Superior temporal gyrus (tissue), 1 donor: ENCODE measurements around the gene PARP14.
"Not testable (repeated sequence)": the region's sequence is repeated elsewhere in the genome, so short reads cannot be mapped to it uniquely, and the experiment has no call there.

ENCODE experiments used
- DNase-seq: peaks from one replicate; pipeline ENCODE4 v3.0.0-alpha.2; 2016; ENCODE audit errors: extremely low spot score

Gene PARP14

DNA sequence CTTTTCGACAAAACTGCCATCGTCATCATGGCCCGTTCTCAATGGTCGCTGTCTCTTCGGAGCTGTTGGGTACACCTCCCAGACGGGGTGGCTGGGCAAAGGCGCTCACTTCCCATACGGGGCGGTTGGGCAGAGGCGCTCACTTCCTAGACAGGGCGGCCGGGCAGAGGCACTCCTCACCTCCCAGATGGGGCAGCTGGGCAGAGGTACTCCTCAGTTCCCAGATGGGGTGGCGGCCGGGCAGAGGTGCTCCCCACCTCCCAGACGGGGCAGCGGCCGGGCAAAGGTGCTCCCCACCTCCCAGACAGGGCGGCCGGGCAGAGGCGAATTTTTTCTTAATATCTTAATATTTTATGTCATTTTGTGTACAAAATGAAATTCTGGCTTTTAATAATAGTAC, 44.5 kb downstream of the PARP14 start:
- DNase-seq: no peak

DNA sequence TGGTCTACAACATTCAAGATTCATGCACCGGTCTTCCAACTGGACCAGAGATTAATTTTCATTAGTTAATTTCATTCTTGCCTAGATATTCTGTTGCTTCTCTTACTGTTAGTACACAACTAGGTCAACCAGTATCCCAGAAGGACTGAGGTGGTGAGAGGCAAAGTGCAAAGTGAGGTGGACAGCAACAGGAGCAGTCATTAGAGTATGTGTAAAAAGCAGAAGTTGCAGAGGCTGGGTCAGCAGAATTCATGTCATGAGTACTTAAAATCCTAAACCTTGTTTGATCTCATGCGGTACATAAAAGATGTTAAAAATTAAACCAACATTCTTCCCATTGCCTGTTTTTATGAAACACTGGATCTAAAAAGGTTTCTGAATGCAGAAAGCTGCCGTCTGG, 46.7 kb downstream of the PARP14 start:
- no peak for DNase-seq

DNA sequence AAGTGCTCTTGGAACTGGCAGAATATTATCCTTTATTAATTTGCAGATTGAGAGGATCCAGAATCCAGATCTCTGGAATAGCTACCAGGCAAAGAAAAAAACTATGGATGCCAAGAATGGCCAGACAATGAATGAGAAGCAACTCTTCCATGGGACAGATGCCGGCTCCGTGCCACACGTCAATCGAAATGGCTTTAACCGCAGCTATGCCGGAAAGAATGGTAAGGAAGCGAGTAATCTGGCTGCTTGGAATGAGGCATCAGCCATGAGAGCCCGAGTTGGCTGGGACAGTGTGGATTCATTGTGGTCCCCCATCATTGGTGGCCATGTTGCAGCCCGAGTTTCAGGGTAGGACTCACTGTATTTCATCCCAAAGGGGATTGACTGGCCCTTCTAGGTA, 47.1 kb downstream of the PARP14 start:
- DNase-seq: no peak

DNA sequence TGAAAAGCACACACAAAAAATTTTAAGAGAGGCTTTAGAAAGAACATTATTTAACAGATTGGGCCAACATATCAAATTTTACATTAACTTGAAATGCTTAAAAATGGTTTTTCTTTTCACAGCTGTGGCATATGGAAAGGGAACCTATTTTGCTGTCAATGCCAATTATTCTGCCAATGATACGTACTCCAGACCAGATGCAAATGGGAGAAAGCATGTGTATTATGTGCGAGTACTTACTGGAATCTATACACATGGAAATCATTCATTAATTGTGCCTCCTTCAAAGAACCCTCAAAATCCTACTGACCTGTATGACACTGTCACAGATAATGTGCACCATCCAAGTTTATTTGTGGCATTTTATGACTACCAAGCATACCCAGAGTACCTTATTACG, 47.5 kb downstream of the PARP14 start:
- no peak for DNase-seq

DNA sequence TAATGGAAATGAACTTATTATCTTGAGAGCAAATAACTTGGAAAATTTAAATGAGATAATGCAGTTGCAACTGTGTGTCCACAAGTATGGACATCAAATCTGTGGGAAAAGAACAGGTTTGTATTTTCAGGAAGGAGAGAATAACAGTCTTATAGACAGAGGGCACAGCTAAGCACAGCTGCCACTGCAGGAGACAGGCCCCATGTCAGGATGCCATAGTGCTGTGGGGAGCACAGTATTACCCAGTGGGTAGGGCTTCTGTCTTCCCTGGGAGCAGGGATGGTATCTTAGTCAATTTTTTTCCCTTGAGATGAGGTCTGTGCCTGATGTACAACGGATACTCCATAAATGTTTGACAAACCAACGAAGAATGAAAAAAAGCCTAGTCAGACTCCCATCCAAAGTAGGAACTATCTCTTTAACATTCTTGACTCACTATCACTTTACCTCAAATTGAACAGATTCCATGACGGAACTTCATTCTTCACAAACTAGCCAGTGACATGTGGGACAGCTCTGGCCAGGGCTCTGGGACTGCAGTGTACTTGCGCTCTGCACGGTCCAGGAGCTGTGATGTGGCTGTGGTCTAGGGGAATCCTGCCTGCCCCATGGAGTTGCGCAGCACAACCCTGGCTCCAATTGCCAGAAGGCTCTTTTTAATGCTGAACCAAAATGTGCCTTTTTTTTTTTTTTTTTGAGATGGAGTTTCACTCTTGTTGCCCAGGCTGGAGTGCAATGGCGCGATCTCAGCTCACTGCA, 48.3 kb downstream of the PARP14 start:
- DNase-seq: no peak

DNA sequence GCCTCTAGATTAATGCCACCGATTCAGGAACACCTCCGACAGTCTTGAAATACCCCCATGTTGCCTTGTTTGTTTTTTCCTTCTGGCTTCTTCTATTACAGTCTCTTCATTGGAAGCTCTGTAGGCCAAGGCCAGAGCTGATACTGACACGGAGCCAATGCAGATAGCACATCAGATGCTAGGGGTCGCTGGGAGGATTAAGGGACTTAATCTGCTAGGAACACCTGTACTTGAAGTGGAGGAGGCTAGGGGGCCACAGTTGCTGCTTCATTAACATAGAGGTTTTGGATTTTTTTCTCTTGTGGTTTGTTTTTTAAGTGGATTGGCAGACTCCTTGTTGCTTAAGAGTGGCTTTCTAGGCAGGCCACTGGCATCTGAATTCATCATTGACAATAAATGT, 49.6 kb downstream of the PARP14 start:
- DNase-seq: no peak

- DNase-seq: not testable (repeated sequence)
Observed at GRCh38 chr3:122732682-122733525, 52.3 kb downstream of the PARP14 start.

DNA sequence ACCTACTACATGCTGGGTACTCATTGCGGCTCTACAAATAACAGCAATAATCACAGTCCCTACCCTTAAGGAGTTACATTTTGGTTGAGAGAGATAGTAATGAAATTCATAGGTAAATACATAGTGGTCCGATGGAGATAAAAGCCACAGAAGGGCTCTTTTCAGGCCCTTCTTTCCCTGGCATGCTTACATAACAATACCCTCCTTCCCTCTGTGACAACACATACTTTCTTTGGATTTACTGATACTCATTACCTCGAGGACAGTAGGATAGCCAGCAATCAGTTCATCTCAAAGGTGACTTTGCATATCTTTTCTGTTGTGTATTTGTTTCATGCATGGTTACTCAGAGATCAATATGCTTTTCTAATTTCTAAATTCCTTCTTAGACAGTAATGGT, 58.5 kb downstream of the PARP14 start:
- DNase-seq: no peak

GRCh38 chr3:122742234-122742633, 61.6 kb downstream of the PARP14 start:
- DNase-seq: no peak

DNA sequence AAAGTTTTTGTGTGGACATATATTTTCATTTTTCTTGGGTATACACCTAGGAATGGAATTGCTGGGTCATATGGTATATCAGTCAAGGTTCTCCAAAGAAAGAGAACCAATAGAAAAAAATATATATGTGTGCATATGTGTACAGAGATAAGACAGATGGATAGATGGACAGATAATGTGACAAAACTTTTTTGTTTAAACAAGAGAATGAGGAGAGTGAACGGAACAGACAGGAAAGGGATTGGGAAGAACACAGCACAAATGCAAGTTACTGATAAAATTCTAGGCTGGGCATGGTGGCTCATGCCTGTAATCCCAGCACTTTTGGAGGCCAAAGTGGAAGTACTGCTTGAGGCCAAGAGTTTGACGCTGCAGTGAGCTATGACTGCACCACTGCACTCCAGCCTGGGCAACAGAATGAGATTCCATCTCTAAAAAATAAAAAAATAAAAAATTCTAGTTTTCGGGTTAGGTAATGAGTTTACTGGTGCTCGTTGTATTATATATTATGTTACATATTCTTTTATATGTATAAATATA, 63.0 kb downstream of the PARP14 start:
- DNase-seq: no peak

- no peak for DNase-seq
Observed at GRCh38 chr3:122745369-122746021, 64.9 kb downstream of the PARP14 start.

DNA sequence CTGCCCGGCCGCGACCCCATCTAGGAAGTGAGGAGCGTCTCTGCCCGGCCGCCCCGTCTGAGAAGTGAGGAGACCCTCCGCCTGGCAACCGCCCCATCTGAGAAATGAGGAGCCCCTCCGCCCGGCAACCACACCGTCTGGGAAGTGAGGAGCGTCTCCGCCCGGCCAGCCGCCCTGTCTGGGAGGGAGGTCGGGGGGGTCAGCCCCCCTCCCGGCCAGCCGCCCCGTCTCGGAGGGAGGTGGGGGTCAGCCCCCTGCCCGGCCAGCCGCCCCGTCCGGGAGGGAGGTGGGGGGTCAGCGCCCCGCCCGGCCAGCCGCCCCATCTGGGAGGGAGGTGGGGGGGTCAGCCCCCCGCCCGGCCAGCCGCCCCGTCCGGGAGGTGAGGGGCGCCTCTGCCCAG, 66.7 kb downstream of the PARP14 start:
- DNase-seq: not testable (repeated sequence)

DNA sequence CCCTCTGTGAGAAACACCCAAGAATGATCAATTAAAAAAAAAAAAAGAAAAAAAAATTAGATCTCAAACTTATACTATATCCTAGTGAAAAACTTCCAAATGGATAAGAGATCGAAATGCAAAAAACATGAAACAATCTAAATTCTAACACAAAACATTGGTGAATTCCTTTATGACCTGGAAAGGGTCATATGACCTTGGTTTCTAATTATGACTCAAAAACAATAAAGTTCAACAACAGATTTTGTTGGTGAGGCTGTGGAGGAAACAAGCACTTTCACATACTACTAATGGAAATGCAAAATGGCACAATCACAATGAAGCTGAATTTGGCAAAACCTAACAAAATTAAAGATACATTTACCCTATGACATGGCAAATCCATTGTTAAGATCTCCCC, 67.7 kb downstream of the PARP14 start:
- no peak for DNase-seq

DNA sequence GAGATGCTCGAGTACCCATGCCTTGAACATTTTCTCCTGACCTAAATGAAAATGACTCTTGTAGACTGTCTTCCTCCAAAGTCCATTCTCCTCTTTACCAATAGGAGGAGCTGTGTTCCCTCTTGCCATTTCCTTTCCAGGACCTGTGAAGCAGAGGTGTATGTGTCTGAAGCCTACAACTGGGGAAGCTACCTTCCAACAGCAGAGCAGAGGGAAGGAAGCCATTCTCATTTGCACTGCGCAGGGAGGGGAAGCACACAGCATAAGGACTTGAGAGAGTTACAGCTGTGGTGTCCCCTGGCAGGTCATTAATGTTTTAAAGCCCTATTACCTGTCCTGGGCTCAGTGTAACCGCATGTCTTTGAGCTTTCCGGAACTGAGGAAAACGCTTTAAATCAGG, 74.3 kb downstream of the PARP14 start:
- DNase-seq: no peak

- no peak for DNase-seq
Observed at GRCh38 chr3:122755491-122755890, 74.9 kb downstream of the PARP14 start.

DNA sequence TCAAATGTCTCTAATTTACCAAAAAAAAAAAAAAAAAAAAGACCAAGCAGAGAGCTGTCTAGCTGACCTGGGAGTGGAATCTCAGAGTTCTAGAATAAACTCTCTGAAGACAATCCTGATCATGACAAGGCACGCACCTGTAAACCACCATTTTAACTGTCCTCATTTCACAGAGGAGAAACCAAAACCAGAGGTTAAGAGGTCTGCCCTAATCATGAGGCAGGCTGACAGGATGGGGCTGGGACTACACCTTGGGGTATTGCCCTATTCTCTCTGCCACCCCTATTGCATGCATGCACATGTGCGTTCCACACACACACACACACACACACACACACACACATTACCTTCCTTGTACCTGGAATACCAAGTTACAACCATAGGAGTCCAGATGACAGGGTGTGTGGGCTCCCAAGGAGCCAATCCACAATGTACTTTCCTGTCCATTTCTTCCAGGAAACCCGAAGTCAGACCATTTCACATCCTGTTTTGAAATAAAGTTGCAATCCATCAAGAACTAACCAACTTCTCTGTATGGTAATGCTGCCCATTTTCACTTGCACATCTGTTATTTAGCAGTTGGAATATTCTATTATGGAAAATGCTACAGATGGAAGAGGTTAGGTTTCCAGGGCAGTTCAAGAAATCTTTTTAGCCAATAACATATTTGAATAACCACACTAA, 78.4 kb downstream of the PARP14 start:
- no peak for DNase-seq

DNA sequence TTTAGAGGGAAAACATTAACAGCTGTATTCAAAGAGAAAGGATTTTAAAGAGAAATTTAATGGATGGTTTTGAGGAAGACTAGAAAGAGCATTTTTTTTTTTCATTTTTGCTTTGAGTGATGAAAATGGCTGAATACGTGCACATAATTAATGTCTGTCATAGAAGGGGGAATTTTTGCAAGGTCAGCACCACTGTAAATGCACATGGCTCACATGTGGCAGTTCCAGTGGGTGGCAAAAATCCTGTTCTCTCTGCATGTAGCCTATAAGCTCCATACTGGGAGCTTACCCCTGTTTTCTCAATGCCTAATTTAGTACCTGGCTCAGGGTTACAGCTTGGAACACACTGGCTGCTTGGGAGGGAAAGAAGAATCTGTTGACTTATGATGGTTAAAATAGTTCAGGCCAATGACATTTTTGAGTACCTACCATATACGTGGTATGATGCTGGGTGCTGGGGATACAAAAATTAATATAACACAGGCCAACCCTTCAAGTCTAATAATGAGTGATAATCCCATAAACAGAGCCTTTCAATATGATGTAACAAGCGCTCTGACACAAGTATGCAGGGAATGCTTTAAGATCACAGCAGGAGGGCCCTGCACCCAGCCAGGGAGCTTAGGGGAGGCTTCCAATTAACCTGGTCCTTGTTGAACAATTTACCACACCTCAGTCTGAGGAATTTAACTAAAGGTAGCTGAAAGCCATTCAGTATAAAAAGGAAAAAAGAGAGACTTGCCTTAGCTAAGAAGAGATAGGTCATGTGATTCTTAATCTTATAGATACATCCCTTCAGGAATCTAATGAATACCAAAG, 80.0 kb downstream of the PARP14 start:
- no peak for DNase-seq

- no peak for DNase-seq
Observed at GRCh38 chr3:122766430-122766829, 85.8 kb downstream of the PARP14 start.

GRCh38 chr3:122767540-122768372, 87.1 kb downstream of the PARP14 start:
- no peak for DNase-seq
